HL-60 (cell line): ENCODE data around the gene ZNF133.

Experiments used
- DNase-seq, 2 experiments: peaks; one replicate each; pipeline ENCODE4 v3.0.0-alpha.2; 2010 to 2020; ENCODE audit warnings: low read depth in 1 of 2, low spot score in 1 of 2
- H3K27ac ChIP-seq: fragments of 250-450 bp; sonication (Bioruptor Pico); replicated peaks from 2 replicates; pipeline ENCODE4 v1.5.1; 2020; ENCODE audit warnings: mild to moderate bottlenecking, moderate library complexity
- H3K27me3 ChIP-seq: fragments of 250-450 bp; sonication (Bioruptor Pico); 2 replicates; pipeline ENCODE4 v1.5.1; 2021; ENCODE audit warnings: mild to moderate bottlenecking, moderate library complexity; ENCODE audit not compliant: insufficient read depth, poor library complexity, severe bottlenecking
- H3K4me3 ChIP-seq: replicated peaks from 2 replicates; pipeline ENCODE4 v1.5.1; 2011; ENCODE audit warnings: mild to moderate bottlenecking, control low read depth, low read length; ENCODE audit not compliant: insufficient read depth
- CTCF ChIP-seq: IDR thresholded peaks from one replicate; pipeline ENCODE4 v1.5.1; 2011; ENCODE audit warnings: low read length, control low read depth, inconsistent platforms; ENCODE audit not compliant: insufficient read depth
- GABPA ChIP-seq: IDR thresholded peaks from 2 replicates; pipeline ENCODE4 v1.6.1; 2012; ENCODE audit warnings: low read depth
- POLR2AphosphoS5 ChIP-seq: IDR thresholded peaks from 2 replicates; pipeline ENCODE4 v1.6.1; 2012; ENCODE audit warnings: low read depth
- REST ChIP-seq: IDR thresholded peaks from 2 replicates; pipeline ENCODE4 v1.6.1; 2012; ENCODE audit warnings: low read depth; ENCODE audit not compliant: insufficient replicate concordance
- SPI1 ChIP-seq: IDR thresholded peaks from 2 replicates; pipeline ENCODE4 v1.6.1; 2012; ENCODE audit warnings: low read depth, mild to moderate bottlenecking, borderline replicate concordance

Gene ZNF133

DNA sequence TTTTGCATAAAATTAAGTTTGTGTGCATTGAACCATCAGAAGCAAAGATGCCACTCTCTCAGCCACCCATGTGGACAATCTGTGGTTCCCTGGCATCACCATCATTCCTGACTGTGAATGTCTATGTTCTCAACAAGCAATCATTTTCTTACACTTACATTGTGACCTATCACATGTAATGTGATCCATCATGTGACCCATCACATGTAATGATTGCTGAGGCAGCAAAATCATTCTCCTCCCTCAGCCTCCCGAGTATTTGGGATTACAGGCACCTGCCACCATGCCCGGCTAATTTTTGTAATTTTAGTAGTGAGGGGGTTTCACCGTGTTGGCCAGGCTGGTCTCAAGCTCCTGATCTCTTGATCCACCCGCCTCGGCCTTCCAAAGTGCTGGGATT lies 22.0 kb upstream of the ZNF133 start:
- peaks cover 2% of the 10 kb centered on the region for H3K27me3 ChIP-seq
- DNase-seq: no peak
- H3K27ac ChIP-seq: no peak overlapping the region
- TF ChIP-seq POLR2AphosphoS5 (no peak), REST (no peak), CTCF (no peak)
- H3K4me3 ChIP-seq: no peak overlapping the region

DNA sequence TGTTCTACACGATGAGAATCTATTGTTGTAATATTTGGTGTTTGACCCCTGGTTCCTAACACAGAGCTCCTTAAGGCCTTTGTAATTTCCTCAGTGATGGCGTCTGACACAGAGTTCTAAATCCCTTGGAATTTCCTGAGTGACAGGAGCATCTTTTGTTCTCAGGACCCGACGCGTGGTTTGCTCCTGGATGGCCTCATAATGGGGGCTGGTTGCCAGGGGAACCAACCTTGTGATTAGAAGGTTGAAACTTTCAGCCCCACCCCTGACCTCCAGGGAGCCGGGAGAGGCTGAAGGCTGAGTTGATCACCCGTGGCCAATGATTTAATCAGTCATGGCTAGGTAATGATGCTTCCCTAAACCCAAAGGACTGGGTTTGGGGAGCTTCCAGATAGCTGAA lies 20.5 kb upstream of the ZNF133 start:
- H3K27ac ChIP-seq: no peak overlapping the region
- DNase-seq: no peak
- TF ChIP-seq GABPA (no peak), SPI1 (no peak), POLR2AphosphoS5 (no peak)
- H3K4me3 ChIP-seq: no peak overlapping the region
- H3K27me3 ChIP-seq: peaks cover 2% of the 10 kb centered on the region

GRCh38 chr20:18271160-18271559 lies 17.2 kb upstream of the ZNF133 start:
- Histone ChIP-seq H3K4me3 (no peak overlapping the region), H3K27ac (no peak overlapping the region), H3K27me3 (no peaks in the 10 kb centered on the region)
- TF ChIP-seq POLR2AphosphoS5: no peak
- no peak for TF ChIP-seq REST
- TF ChIP-seq CTCF: no peak
- no peak for TF ChIP-seq SPI1
- TF ChIP-seq GABPA: no peak
- DNase-seq: no peak

DNA sequence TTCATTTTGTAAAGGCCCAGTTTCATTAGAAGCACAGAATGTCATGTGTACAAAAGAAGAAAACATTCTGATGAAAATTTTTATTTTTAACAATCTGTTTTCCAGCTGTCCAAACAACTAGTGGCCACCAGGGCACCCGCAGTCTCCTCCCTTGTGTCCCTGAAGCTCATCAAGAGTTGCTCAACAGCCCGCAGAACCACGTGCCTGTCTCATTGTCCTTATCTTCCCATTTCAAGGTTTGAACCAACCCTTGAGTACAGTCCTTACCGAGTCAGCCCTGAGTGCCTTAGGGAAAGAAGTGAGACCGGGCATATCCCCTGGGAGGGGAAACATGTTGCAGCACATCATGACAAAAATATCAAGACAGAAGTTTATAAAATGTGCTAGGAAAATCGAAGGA lies 15.9 kb upstream of the ZNF133 start:
- TF ChIP-seq SPI1 (no peak), REST (no peak), GABPA (no peak), CTCF (no peak), POLR2AphosphoS5 (no peak)
- no peaks in the 10 kb centered on the region for H3K27me3 ChIP-seq
- peak in 1 of 2 experiments; percentile 34 for DNase-seq
- H3K27ac ChIP-seq: no peak overlapping the region
- H3K4me3 ChIP-seq: no peak overlapping the region
